ENCODE data around the gene CDH22. TPM values are rescaled to one million over a fixed set of nuclear protein-coding genes. Genes with fewer than 3 reads are reported as not detected.

Gene CDH22
- total RNA-seq, 2 donors from 2014 or later, result not detected

- no peak for DNase-seq (ENCODE audit: low spot score)
- no peaks in the 10 kb centered on the region for H3K9me3 Mint-ChIP-seq
- peaks cover 33 to 34% of the 10 kb centered on the region in 2 donors for H3K27me3 Mint-ChIP-seq
- no peaks in the 10 kb centered on the region for H3K36me3 Mint-ChIP-seq
- no peak overlapping the region for H3K27ac Mint-ChIP-seq
- no peak overlapping the region for H3K4me3 Mint-ChIP-seq
- no peak for ATAC-seq
- H3K4me1 Mint-ChIP-seq (ENCODE audit: low read depth in 2 of 2), result no peaks in the 10 kb centered on the region
Observed at GRCh38 chr20:46144432-46145025, 163.8 kb downstream of the CDH22 start.

GRCh38 chr20:46142124-46142523 is 166.2 kb downstream of the CDH22 start:
- Mint-ChIP-seq H3K4me3 (no peak overlapping the region), H3K27ac (no peak overlapping the region), H3K27me3 (peaks cover 37 to 42% of the 10 kb centered on the region in 2 donors), H3K9me3 (no peaks in the 10 kb centered on the region), H3K4me1 (ENCODE audit: low read depth in 2 of 2) (no peaks in the 10 kb centered on the region), H3K36me3 (no peaks in the 10 kb centered on the region)
- DNase-seq (ENCODE audit: low spot score), result no peak
- ATAC-seq, result no peak

DNA sequence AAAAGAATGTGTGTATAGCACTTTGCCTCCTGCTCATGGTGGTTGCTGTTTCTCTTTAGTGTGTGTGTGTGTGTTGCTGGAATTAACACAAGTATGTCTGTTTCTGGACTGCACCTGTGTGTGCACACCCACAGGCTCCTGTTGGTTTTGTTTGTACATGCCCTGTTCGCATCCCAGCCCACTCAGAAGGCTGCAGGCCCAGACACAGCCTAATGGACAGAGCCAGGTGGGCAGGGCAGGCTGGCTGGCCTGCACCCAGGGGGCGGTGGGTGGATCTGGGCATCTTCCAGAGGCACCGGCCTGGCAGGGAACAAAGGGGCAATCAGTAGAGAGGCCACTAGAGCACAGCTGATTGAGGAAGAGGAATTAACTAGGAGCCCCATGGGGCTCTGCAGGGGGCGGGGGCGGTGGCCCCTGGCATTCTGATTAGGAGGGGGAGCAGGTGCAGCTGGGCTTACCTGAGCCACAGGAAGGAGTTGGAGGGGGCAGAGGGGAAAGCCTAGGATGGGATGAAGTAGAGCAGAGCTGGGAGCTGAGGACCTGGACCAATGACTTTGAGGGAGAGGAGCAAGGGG is 168.3 kb downstream of the CDH22 start:
- no peak for DNase-seq (ENCODE audit: low spot score)
- Mint-ChIP-seq H3K27me3 (peaks cover 39 to 48% of the 10 kb centered on the region in 2 donors), H3K4me1 (ENCODE audit: low read depth in 2 of 2) (no peaks in the 10 kb centered on the region), H3K4me3 (no peak overlapping the region), H3K27ac (no peak overlapping the region), H3K9me3 (no peaks in the 10 kb centered on the region), H3K36me3 (no peaks in the 10 kb centered on the region)
- no peak for ATAC-seq

- ATAC-seq (peak; percentile 30 to 41), DNase-seq (ENCODE audit: low spot score) (no peak)
- Mint-ChIP-seq H3K4me3 (no peak overlapping the region), H3K4me1 (ENCODE audit: low read depth in 2 of 2) (no peaks in the 10 kb centered on the region), H3K36me3 (no peaks in the 10 kb centered on the region), H3K27ac (no peak overlapping the region), H3K27me3 (peaks cover 41 to 52% of the 10 kb centered on the region in 2 donors), H3K9me3 (no peaks in the 10 kb centered on the region)
Observed at GRCh38 chr20:46139266-46139889, 168.9 kb downstream of the CDH22 start.

DNA sequence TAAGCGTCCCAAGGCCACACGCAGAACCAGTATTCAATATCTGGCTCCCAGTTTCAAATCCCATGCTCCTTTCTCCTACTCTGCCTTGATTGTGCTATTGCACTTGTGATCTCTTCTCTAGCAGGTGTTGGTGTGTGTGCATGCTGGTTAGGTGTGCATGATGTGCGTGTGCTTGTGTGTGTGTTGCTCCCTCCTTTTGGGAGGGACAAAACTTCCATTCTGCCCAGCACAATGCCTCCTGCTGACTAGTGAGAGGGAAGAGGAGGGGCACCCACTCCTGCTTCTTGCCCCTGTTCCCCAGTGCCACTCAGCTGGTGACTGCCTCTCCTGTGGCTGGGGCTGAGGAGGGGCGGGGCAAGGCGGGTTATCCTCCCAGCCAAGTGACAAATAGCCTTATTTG is 170.5 kb downstream of the CDH22 start:
- no peak for DNase-seq (ENCODE audit: low spot score)
- Mint-ChIP-seq H3K9me3 (no peaks in the 10 kb centered on the region), H3K27me3 (peaks cover 40 to 44% of the 10 kb centered on the region in 2 donors), H3K27ac (no peak overlapping the region), H3K36me3 (no peaks in the 10 kb centered on the region), H3K4me1 (ENCODE audit: low read depth in 2 of 2) (no peaks in the 10 kb centered on the region), H3K4me3 (no peak overlapping the region)
- ATAC-seq, result no peak

DNA sequence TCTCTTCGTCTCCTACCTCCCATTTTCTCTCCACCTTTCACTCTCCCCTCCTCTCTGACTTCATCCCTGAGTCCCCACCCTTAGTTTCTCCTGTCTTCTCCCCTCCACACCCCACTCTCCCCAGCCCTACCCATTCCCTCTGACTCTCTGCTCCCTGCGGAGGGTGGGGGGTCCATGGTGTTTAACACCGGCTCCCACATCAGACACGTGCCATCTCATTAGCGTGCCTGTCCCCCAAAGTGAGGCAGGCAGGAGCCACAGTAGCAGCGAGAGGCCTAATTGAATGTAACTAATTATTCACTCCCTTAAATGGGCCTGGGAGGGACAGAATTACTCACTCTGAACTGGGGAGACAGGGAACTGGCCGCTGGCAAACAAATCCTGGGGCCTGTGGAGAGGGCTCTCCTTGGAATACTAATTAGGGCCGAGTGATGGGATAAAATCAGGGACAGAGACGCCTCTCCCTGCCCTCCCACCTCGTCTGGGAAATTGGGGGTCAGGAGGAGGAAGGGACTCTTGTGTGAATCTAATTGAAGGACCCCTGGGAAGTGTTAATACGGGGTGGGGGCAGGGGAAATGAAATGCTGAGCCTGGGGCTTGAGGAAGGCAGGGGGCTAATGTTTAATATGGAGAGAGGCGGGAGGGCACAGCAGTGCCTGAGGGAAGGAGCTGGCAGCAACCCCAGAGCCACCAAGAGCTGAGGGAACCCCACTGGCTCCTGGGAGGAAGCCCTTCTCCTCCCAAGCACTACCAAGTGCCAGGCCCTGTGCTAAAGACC is 172.3 kb downstream of the CDH22 start:
- Mint-ChIP-seq H3K9me3 (no peaks in the 10 kb centered on the region), H3K4me3 (no peak overlapping the region), H3K36me3 (no peaks in the 10 kb centered on the region), H3K27ac (no peak overlapping the region), H3K27me3 (peaks cover 32 to 34% of the 10 kb centered on the region in 2 donors), H3K4me1 (ENCODE audit: low read depth in 2 of 2) (no peaks in the 10 kb centered on the region)
- DNase-seq (ENCODE audit: low spot score) (no peak), ATAC-seq (no peak)

- DNase-seq (ENCODE audit: low spot score) (no peak), ATAC-seq (no peak)
- peaks cover 28 to 29% of the 10 kb centered on the region in 2 donors for H3K27me3 Mint-ChIP-seq
- no peak overlapping the region for H3K27ac Mint-ChIP-seq
- H3K9me3 Mint-ChIP-seq, result no peaks in the 10 kb centered on the region
- no peaks in the 10 kb centered on the region for H3K4me1 Mint-ChIP-seq (ENCODE audit: low read depth in 2 of 2)
- H3K36me3 Mint-ChIP-seq, result no peaks in the 10 kb centered on the region
- no peak overlapping the region for H3K4me3 Mint-ChIP-seq
Observed at GRCh38 chr20:46134716-46135115, 173.6 kb downstream of the CDH22 start.

DNA sequence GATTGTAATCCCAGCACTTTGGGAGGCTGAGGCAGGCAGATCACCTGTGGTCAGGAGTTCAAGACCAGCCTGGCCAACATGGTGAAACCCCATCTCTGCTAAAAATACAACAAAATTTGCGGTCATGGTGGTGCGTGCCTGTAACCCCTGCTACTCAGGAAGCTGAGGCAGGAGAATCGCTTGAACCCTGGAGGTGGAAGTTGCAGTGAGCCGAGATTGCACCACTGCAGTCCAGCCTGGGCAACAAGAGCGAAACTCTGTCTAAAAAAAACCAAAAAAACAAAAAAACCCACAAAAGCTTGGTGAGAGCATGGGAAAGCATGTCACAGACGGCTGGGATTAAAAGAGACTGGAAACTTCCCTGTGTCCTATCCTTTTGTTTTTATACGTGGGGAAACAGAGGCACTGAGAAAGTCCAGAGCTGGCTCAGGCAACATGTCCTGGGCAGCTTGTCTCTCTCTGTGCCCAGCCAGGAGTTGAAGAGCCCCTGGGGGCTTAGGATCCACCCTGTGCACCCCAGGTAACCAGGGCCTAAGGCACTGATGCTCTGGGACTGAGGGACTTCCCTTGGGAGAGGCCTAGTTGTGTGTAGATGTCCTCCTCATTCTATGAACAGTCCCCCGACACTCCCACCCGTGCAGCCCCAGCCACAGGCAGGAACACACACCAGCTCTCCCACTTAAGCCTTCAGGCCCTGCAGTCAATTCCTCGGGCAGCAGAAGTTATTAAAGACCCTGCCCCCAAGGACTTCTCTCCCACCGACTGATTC is 174.2 kb downstream of the CDH22 start:
- Mint-ChIP-seq H3K27ac (no peak overlapping the region), H3K4me3 (no peak overlapping the region), H3K4me1 (ENCODE audit: low read depth in 2 of 2) (no peaks in the 10 kb centered on the region), H3K36me3 (no peaks in the 10 kb centered on the region), H3K9me3 (no peaks in the 10 kb centered on the region), H3K27me3 (peaks cover 25% of the 10 kb centered on the region in 2 donors)
- DNase-seq (ENCODE audit: low spot score) (no peak), ATAC-seq (no peak)

DNA sequence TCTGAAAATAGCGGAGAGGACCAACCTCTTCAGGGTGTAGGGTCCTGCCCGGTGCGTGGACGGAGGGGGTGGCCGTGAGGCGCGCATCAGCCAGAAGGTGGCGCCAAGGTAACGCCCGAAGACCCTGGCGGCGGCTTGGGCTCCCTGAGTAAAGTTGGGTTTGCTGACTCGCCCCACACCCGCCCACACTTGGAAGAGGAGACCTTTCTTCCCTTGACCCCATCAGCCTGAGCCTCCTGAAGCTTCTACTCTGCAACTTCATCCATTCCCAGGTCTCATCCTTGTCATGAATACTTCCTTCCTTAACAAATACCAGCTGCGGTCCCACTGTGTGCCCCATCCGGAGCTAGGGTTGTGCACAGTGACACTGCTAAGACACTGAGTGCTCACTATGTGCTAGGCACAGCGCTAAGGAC is 175.6 kb downstream of the CDH22 start:
- Mint-ChIP-seq H3K9me3 (no peaks in the 10 kb centered on the region), H3K27me3 (peaks cover 23 to 24% of the 10 kb centered on the region in 2 donors), H3K4me1 (ENCODE audit: low read depth in 2 of 2) (no peaks in the 10 kb centered on the region), H3K36me3 (no peaks in the 10 kb centered on the region), H3K4me3 (no peak overlapping the region), H3K27ac (no peak overlapping the region)
- DNase-seq (ENCODE audit: low spot score) (no peak), ATAC-seq (peak; percentile 76 to 84)

- no peaks in the 10 kb centered on the region for H3K9me3 Mint-ChIP-seq
- H3K36me3 Mint-ChIP-seq, result no peaks in the 10 kb centered on the region
- ATAC-seq (no peak), DNase-seq (ENCODE audit: low spot score) (no peak)
- H3K27me3 Mint-ChIP-seq, result peaks cover 17 to 23% of the 10 kb centered on the region in 2 donors
- H3K4me1 Mint-ChIP-seq (ENCODE audit: low read depth in 2 of 2), result no peaks in the 10 kb centered on the region
- no peak overlapping the region for H3K27ac Mint-ChIP-seq
- no peak overlapping the region for H3K4me3 Mint-ChIP-seq
Observed at GRCh38 chr20:46131396-46131795, 176.9 kb downstream of the CDH22 start.

- H3K27me3 Mint-ChIP-seq, result peaks cover 15 to 17% of the 10 kb centered on the region in 2 donors
- H3K36me3 Mint-ChIP-seq, result no peaks in the 10 kb centered on the region
- no peaks in the 10 kb centered on the region for H3K4me1 Mint-ChIP-seq (ENCODE audit: low read depth in 2 of 2)
- ATAC-seq (no peak), DNase-seq (ENCODE audit: low spot score) (no peak)
- no peaks in the 10 kb centered on the region for H3K9me3 Mint-ChIP-seq
- H3K4me3 Mint-ChIP-seq, result no peak overlapping the region
- H3K27ac Mint-ChIP-seq, result no peak overlapping the region
Observed at GRCh38 chr20:46130534-46130933, 177.8 kb downstream of the CDH22 start.

DNA sequence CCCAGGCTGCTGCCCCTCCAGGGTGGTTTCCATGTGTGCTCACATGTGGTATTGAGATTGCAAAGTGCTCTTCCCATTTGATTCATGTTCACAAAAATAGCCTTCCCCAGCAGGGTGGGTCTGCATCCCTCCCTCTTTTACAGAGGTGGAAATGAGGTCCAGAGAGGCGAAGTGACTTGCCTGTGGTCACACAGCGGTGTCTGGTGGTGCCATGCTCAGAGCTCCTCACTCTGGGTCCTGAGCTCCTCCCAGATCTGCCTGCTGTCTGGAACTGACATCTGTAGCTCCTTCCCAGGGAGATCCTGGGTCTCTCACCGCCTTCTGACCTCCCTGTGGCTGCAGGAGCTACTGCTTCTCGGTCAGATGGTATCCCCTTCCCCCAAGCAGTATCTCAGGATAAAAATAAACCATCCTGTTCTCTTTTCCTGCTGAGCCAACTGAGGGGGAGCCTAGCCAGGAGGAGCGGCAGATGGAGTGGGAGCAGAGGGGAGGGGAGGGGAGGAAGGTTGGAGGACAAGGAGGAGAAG is 178.3 kb downstream of the CDH22 start:
- ATAC-seq, result peak in 1 of 2 donors; percentile 57
- H3K9me3 Mint-ChIP-seq, result no peaks in the 10 kb centered on the region
- no peak overlapping the region for H3K27ac Mint-ChIP-seq
- no peak overlapping the region for H3K4me3 Mint-ChIP-seq
- no peaks in the 10 kb centered on the region for H3K36me3 Mint-ChIP-seq
- peaks cover 13 to 14% of the 10 kb centered on the region in 2 donors for H3K27me3 Mint-ChIP-seq
- no peaks in the 10 kb centered on the region for H3K4me1 Mint-ChIP-seq (ENCODE audit: low read depth in 2 of 2)
- DNase-seq (ENCODE audit: low spot score), result no peak
